ENCODE results near the gene CASK.

DNA sequence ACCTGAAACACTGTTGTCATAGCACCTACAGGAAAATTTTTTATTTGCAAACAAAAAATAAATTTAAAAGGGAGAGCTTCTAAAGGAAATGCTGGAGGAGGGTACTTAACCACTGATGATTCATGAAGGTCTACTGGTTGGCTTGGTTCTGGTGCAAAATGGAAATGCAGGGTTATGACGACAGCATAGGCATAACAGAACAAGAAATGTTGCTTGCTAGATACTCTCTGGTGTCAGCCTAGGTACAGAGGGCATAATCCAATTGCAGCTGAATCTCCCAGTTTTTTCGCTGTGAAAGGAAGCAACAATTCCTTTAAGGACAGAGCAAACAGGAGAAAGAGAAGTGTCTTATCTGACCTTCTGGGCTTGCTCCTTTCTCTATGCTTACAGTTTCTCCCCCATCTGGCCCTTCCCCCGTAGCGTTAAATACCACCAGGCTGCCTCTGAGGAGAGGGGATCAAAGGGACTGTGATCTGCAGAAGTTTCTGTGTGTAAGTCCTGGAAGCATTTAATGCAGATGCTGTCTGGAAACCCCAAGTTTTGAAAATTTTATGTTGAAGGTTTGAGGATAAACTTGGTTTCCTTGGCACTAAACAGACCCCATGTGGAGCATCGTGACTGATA lies 23.7 kb upstream of the CASK start:
- TF ChIP-seq, protein P1, sequence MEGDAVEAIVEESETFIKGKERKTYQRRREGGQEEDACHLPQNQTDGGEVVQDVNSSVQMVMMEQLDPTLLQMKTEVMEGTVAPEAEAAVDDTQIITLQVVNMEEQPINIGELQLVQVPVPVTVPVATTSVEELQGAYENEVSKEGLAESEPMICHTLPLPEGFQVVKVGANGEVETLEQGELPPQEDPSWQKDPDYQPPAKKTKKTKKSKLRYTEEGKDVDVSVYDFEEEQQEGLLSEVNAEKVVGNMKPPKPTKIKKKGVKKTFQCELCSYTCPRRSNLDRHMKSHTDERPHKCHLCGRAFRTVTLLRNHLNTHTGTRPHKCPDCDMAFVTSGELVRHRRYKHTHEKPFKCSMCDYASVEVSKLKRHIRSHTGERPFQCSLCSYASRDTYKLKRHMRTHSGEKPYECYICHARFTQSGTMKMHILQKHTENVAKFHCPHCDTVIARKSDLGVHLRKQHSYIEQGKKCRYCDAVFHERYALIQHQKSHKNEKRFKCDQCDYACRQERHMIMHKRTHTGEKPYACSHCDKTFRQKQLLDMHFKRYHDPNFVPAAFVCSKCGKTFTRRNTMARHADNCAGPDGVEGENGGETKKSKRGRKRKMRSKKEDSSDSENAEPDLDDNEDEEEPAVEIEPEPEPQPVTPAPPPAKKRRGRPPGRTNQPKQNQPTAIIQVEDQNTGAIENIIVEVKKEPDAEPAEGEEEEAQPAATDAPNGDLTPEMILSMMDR (IDR thresholded peaks at IDR 0.05), result no peak
- TF ChIP-seq POLR2A (IDR thresholded peaks at IDR 0.05), result no peak

All from right lobe of liver (tissue), 4 donors.